ENCODE results near the gene TMEM53.

GRCh38 chr1:44688760-44689446, 14.6 kb upstream of the TMEM53 start:
- TF ChIP-seq ZBTB20 (tag by site-specific recombination; IDR thresholded peaks at IDR 0.05) (no peak), ZNF239 (tag by site-specific recombination; IDR thresholded peaks at IDR 0.05) (no peak)

All from HEK293 (cell line).